Measurements from ENCODE around the gene NHERF1.

- TF ChIP-seq CTCF (IDR thresholded peaks at IDR 0.05; ENCODE audit: low read length) (no peak), EZH2 (optimal IDR thresholded peaks at IDR 0.05; ENCODE audit: low read depth, low read length) (no peak), EZH2phosphoT487 (IDR thresholded peaks at IDR 0.05; ENCODE audit: low read length) (no peak)
Measured at GRCh38 chr17:74750039-74750326, 1.6 kb downstream of the NHERF1 start.
